Effector CD4-positive, alpha-beta T cell (primary cell): ENCODE measurements around the gene C2orf68.
"Not testable (repeated sequence)": the region's sequence is repeated elsewhere in the genome, so short reads cannot be mapped to it uniquely, and the experiment has no call there.

Source experiments
- DNase-seq: peaks from one replicate; pipeline ENCODE4 v3.0.0-alpha.2; 2020

C2orf68 gene

DNA sequence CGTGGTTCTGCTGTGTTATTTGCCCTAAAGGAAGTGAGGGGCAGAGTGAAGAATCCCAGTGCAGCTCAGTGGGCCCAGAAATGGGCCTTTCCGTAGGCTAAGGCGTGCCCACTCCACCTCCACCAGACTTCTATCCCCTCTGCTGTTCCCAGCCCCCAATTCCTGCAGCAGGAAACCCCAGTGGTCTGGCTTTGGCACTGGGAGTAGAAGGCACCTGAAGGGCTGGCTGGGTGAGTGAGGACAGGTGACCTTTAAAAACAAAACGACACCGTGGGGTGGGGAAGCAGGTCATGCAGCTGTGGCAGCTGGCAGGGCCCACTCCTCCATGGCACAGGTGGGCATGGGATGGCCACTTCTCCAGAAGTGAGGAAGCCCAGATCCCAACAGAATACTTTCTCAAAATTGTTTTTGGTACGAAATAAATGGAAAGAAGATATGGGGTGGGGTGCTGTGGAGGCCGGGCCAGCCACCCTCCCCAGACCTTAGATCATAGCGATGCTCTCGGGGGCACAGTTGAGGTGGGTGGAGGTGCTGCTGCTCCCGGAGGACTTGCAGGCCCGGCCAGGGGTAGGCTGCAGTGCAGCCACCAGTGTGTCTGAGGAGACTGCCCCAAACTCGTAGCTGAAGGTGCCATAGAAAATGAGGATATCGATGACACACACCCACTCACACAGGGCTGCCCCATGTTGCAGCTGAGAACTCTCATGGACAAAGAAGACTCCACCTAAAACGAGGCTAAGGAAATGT is 13.1 kb downstream of the C2orf68 start:
- no peak for DNase-seq

DNA sequence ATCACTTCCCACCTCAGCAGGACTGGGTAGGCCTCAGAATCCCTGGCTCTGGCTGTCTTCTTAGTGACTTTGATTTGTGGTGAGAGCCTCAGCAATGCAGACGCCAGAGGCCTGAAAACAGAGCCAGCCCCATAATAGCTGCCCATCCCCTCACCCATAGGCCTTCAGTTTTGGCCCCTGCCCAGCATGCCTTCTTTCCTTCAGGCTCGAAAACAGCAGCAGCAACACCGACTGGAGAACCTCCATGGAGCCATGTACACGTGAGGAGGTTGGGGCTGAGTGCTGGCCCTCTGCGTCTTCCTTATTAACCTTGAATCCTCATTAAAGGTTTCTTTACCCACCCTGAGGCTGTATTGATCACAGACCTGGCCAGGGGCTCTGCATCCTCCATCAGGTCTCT is 14.6 kb downstream of the C2orf68 start:
- DNase-seq = no peak

DNA sequence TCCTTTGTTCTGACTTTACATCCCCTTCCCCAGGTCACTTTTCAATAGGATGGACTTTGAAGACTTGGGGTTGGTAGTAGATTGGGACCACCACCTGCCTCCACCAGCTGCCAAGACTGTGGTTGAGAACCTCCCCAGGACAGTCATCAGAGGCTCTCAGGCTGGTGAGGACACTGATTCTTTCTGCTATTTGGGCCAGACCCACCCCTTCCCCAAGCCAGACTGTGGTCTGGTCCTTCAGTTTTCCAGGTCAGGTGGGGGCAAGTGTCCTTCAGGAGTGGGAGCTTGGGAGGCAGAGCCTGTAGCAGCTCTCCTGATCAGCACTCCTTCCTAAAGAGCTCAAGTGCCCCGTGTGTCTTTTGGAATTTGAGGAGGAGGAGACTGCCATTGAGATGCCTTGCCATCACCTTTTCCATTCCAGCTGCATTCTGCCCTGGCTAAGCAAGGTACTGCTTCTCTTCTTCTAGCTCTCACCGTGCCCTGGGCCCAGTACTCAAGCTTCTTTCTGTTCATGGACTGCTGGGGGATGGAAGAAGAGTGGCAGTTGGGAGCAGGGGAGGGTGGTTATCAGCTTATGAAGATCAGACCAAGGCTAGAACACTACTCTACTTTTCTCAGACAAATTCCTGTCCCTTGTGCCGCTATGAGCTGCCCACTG is 15.3 kb downstream of the C2orf68 start:
- no peak for DNase-seq

DNA sequence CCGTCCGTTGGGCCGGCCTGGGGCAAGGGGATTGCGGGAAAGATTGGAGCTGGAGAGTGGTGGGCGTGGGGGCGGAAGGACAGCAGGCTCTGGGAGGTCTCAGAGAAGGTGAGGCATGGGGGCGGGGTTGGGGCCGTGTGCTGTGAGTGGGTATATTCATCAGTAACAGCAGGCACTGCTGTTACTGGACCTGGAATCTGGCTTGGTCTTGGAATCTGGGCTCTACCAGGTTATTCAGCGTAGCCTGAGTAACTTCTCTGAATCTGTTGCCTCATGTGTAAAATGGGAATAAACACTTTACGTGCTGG is 15.9 kb downstream of the C2orf68 start:
- DNase-seq = no peak

DNA sequence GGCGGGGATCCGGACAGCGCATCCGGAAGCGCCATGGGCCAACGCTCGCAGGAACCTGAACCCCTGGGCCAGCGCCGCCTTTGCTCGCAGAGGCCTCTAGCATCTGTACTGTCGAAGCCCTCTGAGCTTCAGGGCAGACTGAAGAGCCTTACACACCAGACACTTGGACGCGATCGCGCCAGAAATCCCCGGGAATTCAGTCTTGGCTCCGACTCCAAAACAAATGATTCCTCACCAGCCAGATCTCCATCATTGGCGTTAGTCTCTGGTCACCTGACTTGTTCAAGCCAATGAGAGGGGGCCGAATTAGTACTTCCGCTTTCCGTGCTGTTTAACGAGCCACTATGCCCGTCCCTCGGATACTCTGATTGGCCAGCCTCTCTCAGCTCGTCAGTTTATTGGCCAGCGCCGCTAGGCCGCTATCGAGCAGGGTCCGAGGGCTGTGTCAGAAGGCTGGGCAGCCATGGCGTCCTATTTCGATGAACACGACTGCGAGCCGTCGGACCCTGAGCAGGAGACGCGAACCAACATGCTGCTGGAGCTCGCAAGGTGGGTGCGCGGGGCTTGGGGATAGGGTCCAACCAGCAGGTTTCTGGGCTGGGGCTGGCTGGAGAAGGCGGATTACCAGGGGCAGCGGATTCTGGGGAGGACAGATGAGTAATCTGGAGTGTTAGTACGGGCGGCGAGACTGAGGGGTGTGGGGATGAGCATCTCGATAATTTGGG is 16.4 kb downstream of the C2orf68 start, which contains the start of gene RNF181:
RNF181 (plus strand) TSS at position 445 of the 725 bp plus-strand sequence; CDS start at position 464, 19 bp downstream.
- DNase-seq = peak; percentile 89

DNA sequence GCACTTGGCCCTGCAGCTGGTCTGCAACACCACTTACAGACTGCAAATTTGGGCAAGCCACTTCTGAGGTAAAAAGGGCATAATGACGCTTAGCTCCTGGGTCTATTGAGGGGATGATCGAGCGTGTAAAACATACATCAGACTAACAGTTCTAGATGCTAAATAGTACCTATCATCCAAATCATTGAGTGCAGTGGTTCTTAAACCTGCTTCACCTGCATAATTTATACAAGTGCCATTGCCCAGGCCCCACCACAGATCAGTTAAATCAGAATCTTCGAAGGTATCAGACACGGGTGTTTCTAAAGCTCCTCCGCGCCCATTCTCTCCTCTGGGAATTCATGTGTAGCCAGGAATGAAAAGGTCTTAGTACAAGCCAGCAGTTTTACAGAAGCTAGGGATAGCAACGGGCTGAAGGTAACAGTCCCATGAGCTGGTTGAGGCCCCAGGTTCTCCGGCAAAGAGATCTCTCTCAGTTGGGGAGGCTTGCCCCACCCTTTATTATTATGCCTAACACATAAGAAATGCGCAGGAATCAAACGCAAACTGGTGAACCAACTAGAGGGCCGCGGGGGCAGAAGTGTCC is 17.1 kb downstream of the C2orf68 start:
- no peak for DNase-seq

DNA sequence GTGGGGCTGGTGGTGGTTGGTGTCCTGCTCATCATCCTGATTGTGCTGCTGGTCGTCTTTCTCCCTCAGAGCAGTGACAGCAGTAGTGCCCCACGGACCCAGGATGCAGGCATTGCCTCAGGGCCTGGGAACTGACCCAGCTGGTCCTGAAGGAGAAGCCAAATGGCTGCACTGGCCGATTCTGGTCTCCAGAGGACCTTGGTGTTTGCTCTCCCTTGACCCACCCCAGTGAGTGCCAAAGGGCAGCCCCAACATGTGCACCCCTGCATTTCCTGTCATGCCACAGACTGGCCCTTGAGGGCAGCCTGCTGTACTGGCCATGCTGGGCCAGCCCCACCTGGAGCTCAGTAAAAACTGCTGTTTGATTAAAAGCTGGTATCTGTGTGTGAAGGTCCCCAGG is 18.8 kb downstream of the C2orf68 start:
- DNase-seq = no peak

DNA sequence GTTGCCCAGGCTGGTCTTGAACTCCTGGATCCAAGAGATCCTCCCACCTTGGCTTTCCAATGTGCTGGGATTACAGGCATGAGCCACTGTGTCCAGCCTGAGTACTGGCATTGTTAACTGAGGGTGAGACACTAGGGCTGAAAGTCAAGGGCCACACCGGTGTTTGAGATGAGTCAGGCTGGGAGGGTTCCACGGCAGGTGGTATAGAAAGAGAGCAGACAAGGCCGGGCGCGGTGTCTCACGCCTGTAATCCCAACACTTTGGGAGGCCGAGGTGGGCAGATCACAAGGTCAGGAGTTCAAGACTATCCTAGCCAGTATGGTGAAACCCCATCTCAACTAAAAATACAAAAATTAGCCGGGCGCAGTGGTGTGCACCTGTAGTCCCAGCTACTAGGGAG is 19.6 kb downstream of the C2orf68 start:
- DNase-seq = not testable (repeated sequence)

DNA sequence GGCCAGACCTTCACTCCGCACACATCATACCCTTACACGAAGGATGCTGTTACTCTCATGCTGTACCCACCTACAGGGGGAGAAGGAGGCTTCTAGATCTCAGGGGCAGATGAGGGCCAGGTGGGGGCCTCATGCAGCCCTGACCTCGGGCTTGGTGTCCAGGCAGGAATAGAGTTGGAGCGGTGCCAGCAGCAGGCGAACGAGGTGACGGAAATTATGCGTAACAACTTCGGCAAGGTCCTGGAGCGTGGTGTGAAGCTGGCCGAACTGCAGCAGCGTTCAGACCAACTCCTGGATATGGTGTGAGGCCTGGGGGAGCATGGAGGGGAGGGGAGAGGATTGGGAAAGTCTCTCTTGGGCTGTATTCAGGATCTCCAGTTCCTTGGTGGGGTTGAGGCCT is 20.3 kb downstream of the C2orf68 start:
- DNase-seq = no peak

DNA sequence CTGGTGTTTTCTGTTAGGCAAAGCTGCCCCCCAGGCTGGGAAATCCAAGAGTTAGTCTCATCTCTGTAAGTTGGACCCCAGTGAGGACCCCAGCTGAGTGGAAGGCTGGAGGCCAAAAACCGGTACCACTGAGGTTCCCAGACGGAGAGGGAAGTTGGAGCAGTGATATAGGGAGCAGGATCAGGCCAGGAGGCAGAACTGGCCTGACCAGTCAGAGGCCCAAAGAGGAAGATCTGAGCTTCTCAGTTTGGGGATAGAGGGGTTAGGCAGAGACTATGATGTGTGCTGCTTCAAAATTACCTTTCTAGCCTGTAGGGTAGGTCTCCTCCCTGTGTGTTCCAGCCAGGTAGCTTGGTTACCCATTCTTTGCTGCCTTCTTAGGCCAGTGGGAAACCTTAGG is 20.9 kb downstream of the C2orf68 start:
- no peak for DNase-seq

DNA sequence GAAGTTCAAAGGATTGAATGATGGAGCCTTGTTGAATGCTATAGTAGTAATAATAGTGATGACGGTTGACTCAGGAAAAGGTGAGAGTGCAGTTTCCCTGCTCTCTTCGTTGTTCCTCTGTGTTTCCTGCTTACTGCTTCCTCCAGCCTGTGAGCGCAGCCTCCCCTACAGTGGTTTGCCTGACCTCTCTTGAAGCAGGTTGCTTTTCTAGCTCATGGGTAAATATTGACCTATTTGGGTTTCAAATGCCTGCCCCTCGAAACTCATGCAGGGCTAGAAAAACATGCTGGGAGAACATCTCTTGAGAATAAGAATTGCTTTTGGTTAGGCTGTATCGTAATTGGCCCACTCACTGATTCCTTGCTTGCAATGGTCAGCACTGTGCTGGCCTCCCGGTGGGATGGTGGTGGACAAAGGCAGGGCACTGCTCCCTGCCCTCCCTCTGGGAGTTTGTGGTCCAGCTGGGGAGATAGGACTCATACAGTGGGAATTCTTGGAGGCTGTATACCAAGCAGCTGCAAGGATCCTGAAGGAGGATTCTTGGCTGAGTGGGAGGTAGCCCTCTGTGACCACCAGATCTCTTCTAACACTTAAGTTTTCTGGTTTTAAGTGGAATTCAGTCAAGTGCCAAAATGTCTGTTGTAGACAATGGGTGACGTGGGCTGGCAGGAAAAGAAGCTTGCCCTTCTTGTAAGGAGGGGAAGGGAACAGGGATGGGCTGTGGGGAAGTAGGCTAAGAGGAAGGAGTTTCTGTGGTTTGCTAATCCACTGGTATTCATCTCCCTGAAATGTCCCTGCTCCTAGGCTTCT is 21.7 kb downstream of the C2orf68 start:
- no peak for DNase-seq

DNA sequence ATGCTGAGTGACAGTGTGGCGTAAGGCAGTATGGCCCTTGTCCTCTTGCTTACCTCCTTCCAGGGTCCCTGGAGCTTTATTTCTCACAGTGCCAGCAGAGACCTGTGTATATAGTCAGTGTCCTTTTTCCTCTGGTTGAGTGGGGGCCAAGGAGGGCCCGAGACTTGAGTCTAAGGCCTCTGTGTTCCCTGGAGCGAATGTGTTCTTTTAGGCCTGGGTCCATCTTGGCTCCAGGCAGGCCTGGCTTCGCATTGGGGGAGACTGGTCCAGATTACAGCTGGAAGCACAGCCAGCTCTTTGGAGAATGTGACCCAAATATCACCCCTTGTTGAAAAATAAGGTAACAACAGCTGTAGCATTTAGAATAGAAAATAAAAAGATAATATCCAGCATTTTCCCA is 22.7 kb downstream of the C2orf68 start:
- DNase-seq = no peak

DNA sequence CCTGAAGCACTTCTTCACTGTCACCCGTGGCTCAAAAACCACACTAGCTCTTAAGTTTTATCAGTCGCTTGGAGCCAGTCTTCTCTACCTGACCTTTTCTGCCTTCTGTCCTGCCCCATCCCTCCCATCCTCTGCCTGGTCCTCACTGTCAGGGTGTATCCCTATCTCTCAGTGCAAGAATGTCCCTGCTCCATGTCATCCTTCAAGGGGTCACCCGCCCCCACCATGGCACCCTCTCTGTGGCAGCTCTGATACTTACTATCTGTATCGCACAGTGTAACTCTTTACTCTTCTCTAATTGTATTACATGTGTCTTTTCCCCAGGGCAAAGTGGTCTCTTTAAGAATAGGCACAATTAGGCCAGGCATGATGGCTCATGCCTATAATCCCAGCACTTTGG is 23.2 kb downstream of the C2orf68 start:
- DNase-seq = no peak

DNA sequence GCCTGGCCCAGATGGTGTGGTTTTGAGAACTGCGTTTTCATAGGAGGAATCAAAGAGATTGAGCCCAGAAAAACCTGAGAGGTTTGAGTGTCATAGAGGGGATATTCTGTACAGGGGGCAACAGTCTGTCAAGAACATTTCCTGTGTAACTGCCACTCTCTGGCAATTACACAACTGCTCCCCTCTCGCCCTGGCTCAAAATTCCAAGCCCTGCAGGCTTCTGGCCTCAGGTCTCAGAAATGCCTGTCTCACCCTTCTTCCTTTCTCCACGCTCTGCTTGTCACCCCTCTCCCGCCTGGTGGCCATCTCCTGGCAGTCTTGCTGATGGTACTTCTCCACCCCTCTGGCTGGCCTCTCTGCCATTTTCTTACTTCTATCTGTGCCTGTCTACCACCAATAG is 23.6 kb downstream of the C2orf68 start:
- DNase-seq = no peak

DNA sequence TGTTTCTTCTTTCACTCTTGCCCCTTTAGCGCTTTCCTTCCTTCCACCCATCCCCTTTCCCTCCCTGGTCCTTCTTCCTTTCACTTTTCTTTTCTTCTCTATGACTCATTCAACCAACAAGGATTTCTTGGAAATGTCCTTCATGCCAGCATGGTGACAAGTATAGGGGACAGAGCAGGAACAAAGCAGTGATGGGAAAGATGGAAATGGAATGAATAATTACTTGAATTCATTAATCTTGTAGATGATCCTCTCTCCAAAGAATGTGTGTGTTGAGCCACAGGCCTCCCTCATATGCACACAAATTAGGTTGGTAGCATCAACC is 26.1 kb downstream of the C2orf68 start:
- DNase-seq = no peak

DNA sequence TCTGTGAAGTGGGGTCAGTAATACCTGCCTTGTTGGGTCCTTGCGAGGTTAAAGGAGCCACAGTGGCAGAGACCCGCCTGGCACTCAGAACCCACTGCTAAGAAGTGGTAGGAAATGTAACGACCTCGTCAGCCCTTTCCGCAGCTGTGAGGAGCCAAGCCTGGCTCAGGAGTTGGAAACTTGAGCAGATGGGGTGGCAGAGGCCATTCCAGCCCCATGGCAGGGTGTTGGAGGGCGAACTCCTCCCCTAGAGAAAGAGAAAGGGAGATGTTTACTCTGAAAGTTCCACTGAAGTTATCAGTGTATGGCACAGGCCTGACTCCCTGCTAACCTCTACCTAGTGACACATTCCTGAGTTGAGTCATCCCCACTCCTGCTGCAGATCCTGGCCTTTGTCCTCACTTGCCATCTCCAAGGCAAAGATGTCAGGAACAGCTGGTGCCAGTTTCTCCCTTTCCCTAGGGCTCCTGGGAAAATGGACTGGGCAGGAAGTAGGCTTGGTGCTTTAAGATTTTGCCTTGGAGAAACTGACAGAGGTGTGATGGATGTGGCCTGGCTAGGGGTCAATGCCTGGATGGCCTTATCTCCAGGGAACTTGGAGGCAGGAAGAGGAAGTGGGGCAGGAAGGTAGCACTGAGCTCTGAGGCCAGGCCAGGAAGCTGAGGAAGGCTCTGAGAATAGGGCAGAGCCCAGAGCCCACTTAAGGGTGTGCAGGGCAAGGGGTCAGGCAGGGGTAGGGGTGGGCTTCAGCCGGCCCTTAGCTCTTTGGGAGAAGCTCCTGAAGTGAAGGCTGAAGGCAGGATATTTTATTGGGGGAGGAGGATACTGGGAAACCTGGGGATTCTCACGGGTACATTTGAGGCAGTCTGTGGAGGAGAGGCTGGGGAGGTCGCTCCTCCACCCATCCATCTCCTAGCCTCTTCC is 26.7 kb downstream of the C2orf68 start:
- no peak for DNase-seq

DNA sequence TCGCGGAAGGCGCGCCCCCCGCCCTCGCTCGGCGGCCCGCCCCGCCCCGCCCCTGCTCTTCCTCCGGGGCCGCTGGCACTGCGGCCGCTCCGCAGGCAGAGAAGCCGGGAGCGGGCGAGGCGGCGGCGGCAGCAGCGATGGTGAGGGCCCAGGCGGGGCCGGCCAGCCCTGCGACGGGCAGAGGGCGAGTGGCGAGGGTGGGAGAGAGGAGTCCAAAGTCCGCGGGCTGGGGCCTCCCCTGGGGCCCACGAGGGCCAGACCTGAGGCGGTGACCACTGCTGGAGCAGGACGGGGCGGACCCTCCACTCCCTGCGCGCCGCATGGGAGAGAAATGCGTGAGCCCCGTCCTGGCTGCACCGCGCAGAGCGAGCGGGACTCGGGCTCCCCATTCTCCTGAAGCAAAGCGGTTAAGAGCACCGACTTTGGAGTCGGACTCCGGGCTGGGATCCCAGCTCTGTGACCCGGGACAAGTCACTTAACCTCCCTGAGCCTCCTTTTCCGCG is 27.5 kb downstream of the C2orf68 start, which contains the start of gene VAMP5:
VAMP5 (plus strand) TSS at position 78 of the 503 bp plus-strand sequence; CDS start at position 138, 60 bp downstream.
- peak; percentile 19 for DNase-seq

DNA sequence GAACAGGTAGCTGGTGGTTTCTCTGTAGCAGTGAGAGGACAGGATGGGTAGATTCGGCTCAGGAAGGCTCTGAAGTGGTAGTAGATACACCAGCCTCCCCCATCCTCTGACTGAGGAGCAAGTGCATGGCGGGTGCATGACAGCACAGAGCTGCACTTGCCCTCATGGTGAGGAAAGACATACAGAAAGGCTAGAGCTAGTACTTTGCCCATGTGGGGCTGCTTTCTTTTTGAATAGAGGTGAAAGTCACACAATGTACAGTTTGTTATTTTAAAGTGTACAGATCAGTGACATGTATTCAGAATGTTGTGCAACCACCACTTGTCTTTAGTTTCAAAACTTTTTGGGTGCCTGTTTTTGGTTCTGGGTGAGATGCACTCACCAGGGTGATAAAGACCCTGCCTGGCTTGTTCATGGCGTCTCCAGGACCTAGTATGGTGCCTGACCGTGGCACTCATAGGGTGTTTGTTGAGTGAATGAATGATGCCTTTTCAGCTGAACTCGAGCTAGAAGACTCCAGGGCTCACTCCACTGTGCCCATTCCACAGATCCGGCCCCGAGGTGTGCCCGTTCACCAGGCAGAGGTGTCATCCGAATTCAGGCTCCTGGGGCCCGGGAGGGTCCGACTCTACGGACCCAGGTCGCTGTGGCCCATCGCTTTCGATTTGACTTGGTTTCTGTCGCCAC is 28.1 kb downstream of the C2orf68 start:
- no peak for DNase-seq

DNA sequence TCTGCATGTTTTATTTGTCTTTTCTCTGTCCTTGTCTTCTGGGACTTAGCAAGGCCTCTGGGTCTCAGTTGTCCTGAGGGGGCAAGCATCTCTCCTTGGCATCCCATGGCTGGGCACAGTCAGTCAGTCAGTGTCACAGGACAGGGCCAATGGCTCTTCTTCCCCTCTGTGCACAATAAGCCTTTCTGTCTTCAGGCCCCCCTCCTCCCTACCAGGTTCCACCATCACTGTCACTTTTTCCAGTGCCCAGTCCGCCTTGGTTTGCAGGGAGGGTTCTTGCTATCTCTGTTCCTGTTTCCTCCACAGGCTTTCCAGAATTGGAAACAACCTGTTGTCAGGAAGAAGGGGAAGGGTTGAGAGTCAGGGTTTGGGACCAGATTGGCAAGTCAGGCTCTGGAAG is 29.4 kb downstream of the C2orf68 start:
- no peak for DNase-seq

DNA sequence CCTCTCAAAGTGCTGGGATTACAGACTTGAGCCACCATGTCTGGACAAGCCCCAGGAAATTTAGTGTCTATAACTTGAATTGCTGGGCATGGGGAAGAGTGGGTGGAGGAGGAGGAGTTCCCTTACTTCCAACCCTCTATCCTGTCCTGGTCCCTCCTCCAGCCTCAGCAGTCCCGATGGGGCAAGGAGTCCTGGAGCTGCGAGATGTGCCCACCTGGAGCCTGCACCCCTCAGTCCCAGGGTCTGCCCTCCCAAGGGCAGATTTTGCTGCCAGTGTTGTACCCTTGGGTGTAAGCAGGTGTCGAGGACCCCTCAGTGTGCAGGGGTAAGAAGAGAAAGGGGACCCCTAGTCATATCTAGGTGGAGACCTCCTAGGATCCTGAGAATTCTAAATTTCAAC is 31.7 kb downstream of the C2orf68 start:
- no peak for DNase-seq
